ENCODE results near the gene ST8SIA4.

Gene ST8SIA4

GRCh38 chr5:100877274-100877673, 25.8 kb downstream of the ST8SIA4 start:
- ChIA-PET POLR2A (no interaction called here), CTCF (interaction anchor here (1.2 to 1.8 kb wide), 3 partner anchors 11 to 24 kb away, joined by 3 read pairs; no protein-coding TSS in a partner anchor)
- TF ChIP-seq CTCF (IDR thresholded peaks at IDR 0.05; ENCODE audit: control extremely low read depth, extremely low read depth, low read depth, missing control alignments) = no peak
- DNase-seq (ENCODE audit: extremely low spot score) = no peak

- TF ChIP-seq CTCF (IDR thresholded peaks at IDR 0.05; ENCODE audit: control extremely low read depth, extremely low read depth, low read depth, missing control alignments) = no peak
- CTCF ChIA-PET = interaction anchor here (0.8 to 3.0 kb wide), 3 partner anchors 14 to 30 kb away, joined by 3 to 10 read pairs (median 3); partner anchors contain the start of gene ST8SIA4
- no peak for DNase-seq (ENCODE audit: extremely low spot score)
- POLR2A ChIA-PET = interaction anchor here (0.9 kb wide), 1 partner anchor 30 kb away, joined by 3 read pairs; the partner anchor contains the start of gene ST8SIA4
These were observed 30.5 kb downstream of the ST8SIA4 start for GRCh38 chr5:100872408-100873190.

GRCh38 chr5:100867039-100867562, 36.0 kb downstream of the ST8SIA4 start:
- DNase-seq (ENCODE audit: extremely low spot score) = no peak
- no peak for TF ChIP-seq CTCF (IDR thresholded peaks at IDR 0.05; ENCODE audit: control extremely low read depth, extremely low read depth, low read depth, missing control alignments)
- POLR2A ChIA-PET = no interaction called here
- CTCF ChIA-PET = no interaction called here

- ChIA-PET POLR2A (no interaction called here), CTCF (no interaction called here)
- DNase-seq (ENCODE audit: extremely low spot score) = no peak
- TF ChIP-seq CTCF (IDR thresholded peaks at IDR 0.05; ENCODE audit: control extremely low read depth, extremely low read depth, low read depth, missing control alignments) = no peak
These were observed 38.2 kb downstream of the ST8SIA4 start for GRCh38 chr5:100864931-100865330.

- ChIA-PET POLR2A (no interaction called here), CTCF (no interaction called here)
- TF ChIP-seq CTCF (IDR thresholded peaks at IDR 0.05; ENCODE audit: control extremely low read depth, extremely low read depth, low read depth, missing control alignments) = no peak
- no peak for DNase-seq (ENCODE audit: extremely low spot score)
These were observed 39.3 kb downstream of the ST8SIA4 start for GRCh38 chr5:100863739-100864138.

- POLR2A ChIA-PET = no interaction called here
- CTCF ChIA-PET = interaction anchor here (0.8 to 1.4 kb wide), 5 partner anchors 18 to 83 kb away, joined by 3 to 4 read pairs (median 3); no protein-coding TSS in a partner anchor
- TF ChIP-seq CTCF (IDR thresholded peaks at IDR 0.05; ENCODE audit: control extremely low read depth, extremely low read depth, low read depth, missing control alignments) = no peak
- DNase-seq (ENCODE audit: extremely low spot score) = no peak
These were observed 41.9 kb downstream of the ST8SIA4 start for GRCh38 chr5:100861148-100861547.

Measured in GM10248 (cell line).